Activated CD4-positive, alpha-beta T cell treated with anti-CD3 and anti-CD28 coated beads, Interleukin-10, Interleukin-2, amounts not matched to agents 100 ng/mL and 50 ng/mL, durations not matched to agents 16 hours and 8 hours (primary cell): ENCODE data around the gene GOSR2.
"Not testable (repeated sequence)": the region's sequence is repeated elsewhere in the genome, so short reads cannot be mapped to it uniquely, and the experiment has no call there.

Experiments used
- DNase-seq: peaks from one replicate; pipeline ENCODE4 v3.0.0-alpha.2; 2020

The GOSR2 gene

DNA sequence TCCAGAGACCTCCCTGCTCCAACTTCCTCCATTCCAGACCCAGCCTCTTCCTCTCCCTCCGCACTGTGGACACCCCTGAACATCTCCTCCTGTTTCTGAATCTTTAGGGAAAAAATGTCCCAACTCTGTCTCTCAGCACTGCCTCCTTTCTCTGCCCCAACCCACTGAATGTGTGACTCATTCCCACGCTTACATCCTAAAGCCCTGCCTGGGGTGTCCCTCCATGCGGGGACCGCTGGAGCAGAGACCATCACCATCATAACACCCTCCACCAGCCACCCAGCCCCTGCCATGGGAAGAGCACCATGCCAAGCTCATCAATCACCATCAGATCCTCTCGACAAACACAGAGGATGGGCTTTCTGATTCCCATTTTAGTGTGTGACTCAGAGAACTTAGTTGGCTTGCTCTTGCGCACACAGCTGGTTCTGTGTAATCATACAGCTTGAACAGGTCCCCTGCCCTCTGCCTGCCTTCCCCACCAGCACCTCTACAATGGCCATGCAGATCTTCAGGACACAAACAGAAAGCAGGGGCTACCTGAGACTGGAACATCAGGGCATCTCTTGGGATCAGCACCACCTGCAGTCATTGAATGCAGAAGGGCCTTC, 45.4 kb downstream of the GOSR2 start:
- no peak for DNase-seq

DNA sequence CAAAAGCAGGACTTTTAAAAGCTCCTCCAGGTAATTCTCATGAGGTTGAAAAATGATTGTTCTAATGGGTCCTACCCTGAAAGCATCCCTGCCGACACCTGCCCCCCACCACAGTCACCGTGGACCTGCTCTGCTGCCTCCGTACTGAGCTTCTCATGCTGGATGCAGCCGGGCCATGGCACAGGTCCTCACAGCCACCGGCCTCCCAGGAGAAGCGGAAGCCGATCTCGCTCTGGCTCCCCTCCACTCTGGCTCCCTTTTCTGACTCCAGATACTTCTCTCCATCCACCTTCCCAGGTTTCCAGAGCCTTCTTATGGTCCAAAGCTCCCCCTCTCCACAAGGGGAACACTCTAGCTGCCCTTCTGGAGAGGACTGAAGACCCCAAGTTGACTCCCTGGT, 45.9 kb downstream of the GOSR2 start:
- no peak for DNase-seq

DNA sequence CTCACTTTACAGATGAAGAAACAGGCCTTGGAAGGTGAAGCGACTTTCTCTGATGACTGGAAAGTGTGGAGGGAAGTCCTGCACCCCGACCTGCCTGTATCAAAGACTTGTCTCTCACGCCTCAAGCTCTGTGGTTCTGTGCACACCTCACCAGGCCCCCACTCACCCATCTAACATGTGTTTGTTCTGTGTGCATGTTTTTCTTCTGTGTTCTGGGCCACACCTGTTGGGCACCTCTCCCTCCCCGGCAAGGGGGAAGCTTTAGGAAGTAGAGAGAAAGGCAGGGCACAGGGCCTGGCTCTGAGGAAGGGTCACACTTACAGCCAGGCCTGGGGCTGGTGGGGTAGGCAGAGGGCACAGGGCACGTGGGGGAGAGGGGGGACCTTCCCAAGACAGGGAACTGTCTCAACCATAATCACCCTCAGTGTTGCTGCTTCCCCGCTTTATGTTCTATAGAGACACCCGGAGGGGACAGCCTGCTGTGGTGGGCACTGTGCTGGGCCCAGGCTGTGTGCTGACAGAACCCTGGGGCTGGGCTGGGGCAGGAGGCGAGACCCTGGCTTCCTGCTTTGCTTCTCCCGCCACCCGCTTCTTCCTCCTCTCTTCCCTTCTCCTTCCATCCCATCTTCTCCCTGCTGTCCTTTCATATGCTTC, 48.8 kb downstream of the GOSR2 start:
- DNase-seq = no peak

DNA sequence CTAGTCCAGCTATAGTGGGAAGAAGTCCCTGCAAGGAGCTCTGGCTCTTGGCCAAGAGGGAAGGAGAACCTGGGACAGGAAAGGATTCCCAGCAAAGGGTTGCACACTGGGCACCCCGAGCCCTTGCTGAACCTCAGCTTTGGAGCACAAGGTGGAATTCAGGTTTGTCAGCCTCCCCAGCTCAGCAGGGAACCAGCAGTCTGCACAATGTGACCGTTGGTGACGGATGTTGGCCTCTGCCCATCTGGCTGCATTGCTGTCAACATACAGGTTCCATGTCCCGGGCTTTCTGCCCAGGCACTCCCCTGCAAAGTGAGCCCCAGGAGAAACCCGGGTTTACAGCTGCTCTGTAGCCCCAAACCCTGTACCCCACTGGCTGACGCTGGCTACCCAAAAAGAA, 49.4 kb downstream of the GOSR2 start:
- no peak for DNase-seq

DNA sequence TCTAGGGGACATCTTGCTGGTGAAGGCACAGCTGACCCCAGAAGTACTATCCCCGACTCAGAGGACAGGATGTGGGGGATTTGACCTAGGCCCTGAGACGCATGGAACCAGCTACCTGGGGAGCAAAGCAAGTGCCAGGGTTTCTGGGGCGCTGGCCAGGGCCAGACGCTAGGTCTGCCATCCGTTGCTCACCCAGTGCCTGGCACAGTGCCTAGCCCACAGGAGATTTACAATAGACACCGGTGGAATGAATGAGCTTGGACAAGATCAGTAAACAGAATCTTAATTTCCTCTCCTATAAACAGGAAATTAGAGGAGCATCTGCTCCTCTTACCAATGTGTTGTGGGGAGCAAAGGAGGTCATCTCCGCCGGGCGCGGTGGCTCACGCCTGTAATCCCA, 51.1 kb downstream of the GOSR2 start:
- DNase-seq = no peak

DNA sequence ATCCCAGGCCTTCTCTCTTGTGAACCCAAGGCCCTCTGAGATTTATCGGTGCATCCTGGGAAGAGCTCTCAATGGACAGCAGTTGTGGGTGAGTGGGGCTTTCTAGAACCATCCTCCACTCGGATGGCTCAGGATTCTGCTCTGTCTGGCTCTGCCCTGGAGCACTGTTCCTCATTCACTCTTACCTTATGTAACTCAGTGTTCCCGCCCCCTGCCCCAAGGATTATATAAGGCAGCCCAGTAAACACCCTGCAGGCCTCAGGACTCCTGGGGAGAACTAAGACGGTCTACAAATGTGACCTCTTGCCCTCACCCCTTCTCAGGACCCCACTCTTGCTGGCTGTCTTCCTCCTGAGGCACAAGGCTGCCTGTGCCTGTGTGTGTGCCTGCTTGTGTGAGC, 52.3 kb downstream of the GOSR2 start:
- DNase-seq = no peak

DNA sequence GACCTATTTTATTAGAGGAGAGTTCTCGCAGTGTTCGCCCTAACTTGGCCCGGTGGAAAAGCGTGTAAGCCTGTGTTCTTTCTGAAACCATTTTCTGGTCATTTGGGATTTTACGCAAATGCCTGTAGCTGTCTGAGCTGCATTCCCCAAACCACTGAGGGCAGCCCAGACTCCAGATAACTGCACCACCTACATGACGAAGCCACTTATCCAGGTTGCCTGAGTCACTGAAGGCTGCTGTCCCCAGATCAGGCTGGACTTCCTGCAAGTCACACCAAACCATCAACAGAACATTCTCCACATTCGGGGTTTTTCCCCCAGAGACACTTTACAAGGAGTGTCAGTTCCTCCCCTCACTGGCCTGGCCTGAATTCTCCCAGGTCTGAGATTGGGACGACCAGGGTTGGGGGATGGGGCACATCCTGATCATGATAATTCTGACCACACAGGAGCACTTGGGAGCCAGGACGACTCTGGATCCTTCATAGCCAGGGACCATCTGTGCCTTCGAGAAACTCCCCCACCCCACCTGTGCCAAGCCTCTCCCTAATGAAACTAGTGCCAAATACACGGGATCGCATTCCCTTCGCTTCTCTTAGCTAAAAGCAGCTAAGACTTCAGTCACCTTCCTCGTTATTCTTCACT, 53.8 kb downstream of the GOSR2 start:
- no peak for DNase-seq

DNA sequence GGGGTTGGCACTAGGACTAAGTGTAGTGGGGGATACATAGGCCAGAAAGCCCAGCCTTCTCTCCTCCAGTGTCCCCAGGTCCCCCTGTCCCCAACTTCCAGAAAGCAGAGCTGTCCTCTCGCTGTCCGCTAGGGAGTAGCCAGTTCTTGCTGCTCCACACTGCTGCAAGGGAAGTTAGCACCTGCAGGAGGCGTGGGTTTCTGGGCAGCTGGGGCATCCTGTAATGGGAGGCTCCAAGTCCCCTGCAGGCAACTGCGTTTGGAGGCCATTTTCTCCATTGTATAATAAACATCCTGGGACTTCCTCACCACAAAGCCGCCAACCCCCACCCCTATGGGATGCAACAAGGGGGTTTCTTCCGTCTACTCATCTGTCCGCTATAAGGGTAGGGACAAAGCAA, 54.4 kb downstream of the GOSR2 start:
- DNase-seq = no peak

DNA sequence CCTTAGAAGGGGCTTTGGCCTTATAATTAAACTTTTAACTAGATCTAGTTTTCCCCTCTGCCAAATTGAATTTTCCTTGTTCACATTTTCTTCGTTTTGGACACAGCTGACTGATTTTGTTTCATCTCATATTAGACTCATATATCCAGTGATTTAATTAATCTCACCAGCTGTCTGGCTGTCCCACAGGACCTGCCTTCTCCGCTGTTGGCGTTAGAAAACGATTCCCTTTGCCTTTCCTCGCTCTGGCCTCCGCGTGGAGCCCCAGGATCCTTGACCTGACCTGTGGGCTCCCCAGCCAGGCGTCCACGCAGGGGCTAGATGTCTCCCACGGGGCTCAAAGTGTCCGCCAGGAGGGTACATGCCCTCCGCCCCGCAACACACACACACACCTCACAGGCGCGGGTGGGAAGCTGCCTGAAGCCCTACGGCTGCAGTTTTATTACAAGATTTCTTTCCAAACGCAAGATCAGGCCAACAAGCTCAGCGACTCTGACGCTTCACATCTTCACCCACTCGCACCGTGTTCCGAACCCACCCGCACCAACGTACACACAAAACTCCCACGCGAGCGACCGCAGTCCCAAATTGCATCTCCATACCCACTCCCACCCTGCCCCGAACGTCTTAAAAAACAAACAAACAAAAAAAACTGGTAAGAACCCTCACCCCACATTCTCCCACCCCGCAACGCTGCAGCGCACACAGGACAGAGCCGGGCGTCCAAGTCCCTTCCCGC, 55.0 kb downstream of the GOSR2 start:
- DNase-seq = no peak

DNA sequence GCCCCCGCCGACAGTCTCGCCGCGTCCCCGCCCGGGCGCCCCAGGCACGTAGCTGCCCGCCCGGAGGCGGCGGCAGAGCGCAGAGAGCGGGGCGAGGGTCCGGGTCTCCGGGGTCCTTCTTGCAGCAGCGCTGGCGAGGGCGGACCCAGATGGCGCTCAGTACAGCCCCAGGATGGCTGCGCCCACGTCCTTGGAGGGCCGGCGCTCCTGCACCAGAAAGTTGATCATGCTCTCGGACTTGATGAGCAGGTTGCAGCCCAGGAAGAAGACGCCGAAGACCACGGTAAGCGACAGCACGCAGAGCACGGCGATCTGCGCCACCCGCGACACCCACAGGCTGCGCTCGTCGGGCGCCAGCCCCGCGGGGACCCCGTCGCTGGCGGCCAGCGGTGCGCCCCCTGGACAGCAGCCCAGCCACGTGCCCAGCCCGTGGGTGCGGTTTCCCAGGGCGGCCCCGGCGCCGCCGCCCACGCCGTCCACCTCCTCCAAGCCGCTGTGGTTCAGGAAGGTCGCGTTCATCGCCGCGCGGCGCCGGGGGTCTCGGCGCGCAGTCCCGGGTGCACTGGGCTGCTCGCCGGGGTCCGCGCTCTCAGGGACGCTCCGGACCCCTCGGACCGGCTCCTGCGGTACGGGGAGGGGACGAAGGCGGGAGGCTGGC, 55.7 kb downstream of the GOSR2 start:
- DNase-seq = no peak

DNA sequence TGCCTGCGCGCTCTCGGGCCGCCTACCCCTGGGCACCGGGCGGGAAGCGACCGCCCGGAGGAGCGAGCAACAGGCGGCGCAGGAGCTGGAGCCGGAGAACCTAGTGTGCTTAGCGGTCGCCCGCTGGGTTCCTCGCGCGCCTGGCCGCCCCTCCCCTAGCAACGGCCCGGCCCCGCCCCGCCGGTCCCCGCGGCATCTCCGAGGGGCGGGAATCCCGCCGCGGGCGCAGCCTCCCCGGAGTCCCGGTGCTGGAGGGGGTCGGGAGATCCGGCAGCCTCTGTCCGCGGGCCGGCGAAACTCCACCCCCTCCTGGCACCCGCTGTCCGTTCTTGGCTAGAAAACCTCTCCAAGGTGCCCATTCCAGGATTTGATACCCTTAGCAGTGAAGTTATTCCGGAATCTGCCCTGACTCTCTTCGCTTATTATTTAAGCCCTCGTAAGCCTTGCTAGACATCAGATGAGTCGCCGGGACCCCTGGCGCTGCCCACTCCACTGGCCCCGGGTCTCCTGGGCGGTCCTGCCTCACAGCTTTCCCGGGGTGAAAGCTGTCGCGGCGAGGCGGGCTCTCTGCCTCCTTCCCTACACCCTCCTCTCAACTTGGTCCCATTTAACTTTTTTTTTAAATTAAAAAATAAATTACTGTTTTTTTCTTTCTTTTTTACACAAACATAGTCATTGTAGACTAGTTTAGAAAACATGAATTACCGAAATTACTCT, 56.3 kb downstream of the GOSR2 start, which contains the start of gene RPRML:
TSS of gene RPRML (minus strand) at position 107 of the 717 bp plus-strand sequence. CDS start 246 bp downstream, outside the sequence.
- DNase-seq = peak; percentile 33

DNA sequence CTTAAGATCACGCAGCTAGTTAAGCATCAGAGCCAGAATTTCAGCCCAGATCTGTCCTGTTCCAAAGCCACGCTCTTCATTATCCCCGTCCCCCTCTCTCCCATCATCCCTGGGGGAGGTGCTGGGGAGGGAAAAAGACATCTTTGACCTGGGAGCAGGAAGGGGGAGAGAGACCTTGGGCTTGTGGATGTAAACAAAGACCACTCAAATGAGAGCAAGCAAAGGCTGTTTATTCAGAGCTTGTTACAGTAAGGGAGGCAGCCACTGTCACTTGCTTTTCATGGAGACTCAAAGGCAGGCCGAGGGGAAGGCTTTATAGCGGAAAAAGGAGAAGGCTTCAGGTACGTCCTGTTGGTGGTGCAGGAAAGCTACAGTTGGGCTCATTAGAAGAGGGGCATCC, 59.6 kb downstream of the GOSR2 start:
- DNase-seq = no peak

DNA sequence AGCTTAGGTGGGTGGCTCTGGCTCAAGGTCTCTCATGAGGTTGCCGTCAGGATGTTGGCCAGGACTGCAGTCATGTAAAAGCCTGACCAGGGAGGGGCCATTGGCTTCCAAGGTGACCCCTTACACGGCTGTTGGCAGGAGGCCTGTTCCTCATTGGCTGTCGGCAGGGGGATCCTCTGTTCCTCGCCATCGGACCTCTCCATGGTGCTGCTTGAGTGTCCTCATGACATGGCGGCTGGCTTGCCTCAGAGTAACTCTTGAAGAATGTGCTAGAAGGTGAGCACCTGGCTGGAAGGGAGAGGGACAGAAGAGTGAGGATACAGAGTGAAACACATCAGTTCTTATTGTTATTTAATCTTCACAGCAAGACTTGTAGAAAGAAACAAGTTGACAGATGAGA, 60.8 kb downstream of the GOSR2 start:
- no peak for DNase-seq

DNA sequence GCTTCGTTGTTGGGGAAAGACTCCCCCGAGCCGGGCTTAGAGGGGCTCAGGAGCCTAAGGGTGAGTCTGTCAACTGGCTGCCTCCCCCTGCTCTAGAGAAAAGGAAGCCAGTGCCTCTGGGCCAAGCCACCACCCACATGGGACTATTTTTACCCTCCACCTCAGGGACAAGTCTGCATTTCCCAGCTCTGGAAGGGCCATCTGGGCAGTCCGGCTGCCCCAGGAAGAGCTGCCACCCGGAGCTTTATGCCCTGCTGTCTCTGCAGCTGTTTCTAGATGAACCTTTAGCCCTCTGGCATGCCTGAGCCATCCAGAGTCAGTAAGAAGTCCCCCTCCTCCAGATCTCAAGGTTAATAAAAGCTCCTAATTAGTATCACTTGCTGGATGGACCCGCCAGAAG, 61.4 kb downstream of the GOSR2 start:
- DNase-seq = no peak

DNA sequence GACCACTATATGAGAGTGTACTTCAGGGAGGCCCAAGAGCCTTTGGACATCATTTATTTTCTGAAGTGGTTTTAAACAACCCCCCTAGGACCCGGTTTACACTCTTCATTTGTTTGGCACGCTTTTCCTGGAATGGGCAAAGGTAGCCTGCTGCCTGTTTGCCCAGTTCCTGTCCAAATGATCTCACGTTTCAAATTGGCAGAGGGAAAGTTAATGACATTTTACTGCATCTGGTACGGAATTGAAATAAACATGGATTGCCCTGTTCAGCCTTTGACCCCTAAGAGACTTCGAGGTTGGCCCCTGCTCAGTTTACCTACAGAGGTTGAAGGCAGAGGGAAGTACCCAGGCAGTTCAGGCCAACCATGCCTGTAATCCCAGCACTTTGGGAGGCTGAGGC, 61.9 kb downstream of the GOSR2 start:
- DNase-seq = no peak

DNA sequence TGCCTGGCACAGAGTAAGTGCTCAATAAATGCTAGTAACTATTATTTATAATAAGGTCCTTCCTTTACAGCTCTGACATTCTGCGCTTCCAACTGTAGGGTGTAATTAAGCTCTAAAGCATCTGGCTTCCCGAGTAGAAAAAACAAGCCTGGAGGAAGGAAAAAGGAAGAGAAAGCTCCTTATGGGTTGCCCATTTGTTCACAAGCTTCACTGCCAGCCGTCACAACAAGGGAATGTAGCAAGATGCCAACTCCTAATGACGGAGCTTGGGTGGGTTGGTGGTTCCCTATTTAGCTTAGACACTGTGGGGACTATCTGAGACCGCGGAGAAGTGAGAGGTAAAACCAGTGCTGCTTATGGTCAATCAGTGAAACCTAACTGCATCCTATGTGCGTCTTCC, 63.4 kb downstream of the GOSR2 start:
- DNase-seq = no peak

DNA sequence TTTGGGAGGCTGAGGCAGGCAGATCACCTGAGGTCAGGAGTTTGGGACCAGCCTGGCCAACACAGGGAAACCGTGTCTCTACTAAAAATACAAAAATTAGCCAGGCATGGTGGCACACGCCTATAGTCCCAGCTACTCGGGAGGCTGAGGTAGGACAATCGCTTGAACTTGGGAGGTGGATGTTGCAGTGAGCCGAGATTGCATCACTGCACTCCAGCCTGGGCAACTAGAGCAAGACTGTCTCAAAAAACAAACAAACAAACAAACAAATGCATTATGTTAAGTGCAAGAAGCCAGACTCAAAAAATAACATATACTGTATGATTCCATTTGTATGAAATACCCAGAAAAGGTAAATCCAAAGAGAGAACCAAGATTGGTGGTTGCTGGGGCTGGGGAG, 65.0 kb downstream of the GOSR2 start:
- not testable (repeated sequence) for DNase-seq

DNA sequence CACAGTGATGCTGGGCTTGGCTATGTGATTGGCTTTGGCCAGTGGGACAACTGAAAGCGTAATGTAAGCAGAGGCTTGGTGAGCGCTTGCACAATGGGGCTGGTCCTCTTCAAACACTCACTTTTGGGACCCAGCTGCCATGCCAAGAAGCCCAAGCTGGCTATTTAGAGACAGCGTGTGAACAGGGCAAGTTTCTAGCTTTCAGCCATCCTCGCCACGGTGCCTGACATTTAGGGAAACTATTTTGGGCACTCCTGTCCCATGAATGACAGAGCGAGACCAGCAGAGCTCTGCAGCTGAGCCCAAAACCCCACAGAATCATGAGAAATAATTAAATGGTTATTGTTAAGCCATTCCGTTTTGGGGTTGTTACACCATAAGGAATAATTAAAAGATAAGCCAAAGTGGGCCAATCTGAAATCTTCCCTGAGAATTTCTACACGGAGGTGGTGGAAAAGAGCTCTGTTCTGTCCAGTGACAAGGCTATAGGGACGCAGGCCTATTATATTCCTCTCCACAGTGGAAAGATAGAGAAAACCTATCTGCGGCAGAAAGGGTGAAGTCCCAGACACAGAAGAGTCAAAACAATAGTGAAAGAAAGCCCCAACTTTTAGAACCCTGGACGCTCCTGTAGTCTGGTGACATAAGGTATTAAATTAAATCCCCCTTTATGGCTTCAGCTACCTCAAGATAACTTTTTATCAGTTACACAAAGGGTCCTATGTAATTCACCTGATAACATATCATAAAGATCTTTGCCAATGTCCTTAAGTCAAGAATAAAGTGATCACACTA, 66.9 kb downstream of the GOSR2 start:
- no peak for DNase-seq

DNA sequence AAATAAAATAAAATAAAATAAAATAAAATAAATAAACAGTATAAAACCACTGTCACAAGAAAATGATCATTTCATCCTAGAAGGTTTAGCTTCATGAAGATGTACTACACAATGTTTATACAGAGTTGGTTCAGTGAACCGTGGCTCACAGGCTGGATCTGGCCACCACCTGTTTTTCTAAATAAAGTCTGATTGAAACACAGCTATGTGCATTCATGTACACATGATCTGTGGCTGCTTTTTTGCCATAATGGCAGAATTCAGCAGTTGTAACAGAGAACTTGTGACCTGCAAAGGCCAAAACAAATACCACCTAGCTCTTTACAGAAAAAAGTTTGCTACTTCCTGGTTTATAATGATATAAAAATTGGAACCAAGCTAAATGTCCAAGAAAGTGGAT, 68.7 kb downstream of the GOSR2 start:
- no peak for DNase-seq
